GM19099 (cell line): ENCODE results near the gene ABCA5.

ENCODE experiments used
- POLR2A ChIP-seq: IDR thresholded peaks from 3 replicates; pipeline ENCODE4 v1.6.1; 2011; ENCODE audit warnings: low read depth; ENCODE audit not compliant: insufficient read length; ENCODE audit errors: extremely low read depth

Gene ABCA5

GRCh38 chr17:69208640-69209039 is 118.3 kb downstream of the ABCA5 start:
- TF ChIP-seq POLR2A, result no peak

- TF ChIP-seq POLR2A, result no peak
Measured at GRCh38 chr17:69207151-69207550, 119.8 kb downstream of the ABCA5 start.

GRCh38 chr17:69198238-69198637 is 128.7 kb downstream of the ABCA5 start:
- TF ChIP-seq POLR2A, result no peak
